Astrocyte (in vitro differentiated cells and primary cell): ENCODE results near the gene SLC7A8. TPM values are rescaled to one million over a fixed set of nuclear protein-coding genes. Genes with fewer than 3 reads are reported as not detected.
"Not testable (repeated sequence)": the region's sequence is repeated elsewhere in the genome, so short reads cannot be mapped to it uniquely, and the experiment has no call there.

ENCODE experiments used
- DNase-seq: peaks from one replicate; pipeline ENCODE4 v3.0.0-alpha.2; 2010; ENCODE audit warnings: low read depth
- FAIRE-seq: peaks from 2 replicates; lab custom pipeline; 2011; peaks lifted over from hg19 to GRCh38; lab: Jason Lieb, UNC
- H2AFZ ChIP-seq: 2 replicates; pipeline ENCODE4 v1.6.0; 2012; ENCODE audit warnings: low read depth, low read length, inconsistent platforms
- H3K27ac ChIP-seq: 2 replicates; pipeline ENCODE4 v1.5.1; 2011; ENCODE audit warnings: low read depth, low read length, inconsistent platforms
- H3K27me3 ChIP-seq: 2 replicates; pipeline ENCODE4 v1.6.0; 2011; ENCODE audit warnings: low read length, inconsistent platforms; ENCODE audit not compliant: insufficient read depth
- H3K36me3 ChIP-seq: 2 replicates; pipeline ENCODE4 v1.5.1; 2011; ENCODE audit warnings: low read length, inconsistent platforms; ENCODE audit not compliant: insufficient read depth
- H3K4me1 ChIP-seq: 2 replicates; pipeline ENCODE4 v1.5.1; 2011; ENCODE audit warnings: low read length, inconsistent platforms; ENCODE audit not compliant: insufficient read depth
- H3K4me2 ChIP-seq: 2 replicates; pipeline ENCODE4 v1.6.0; 2012; ENCODE audit warnings: low read length, inconsistent platforms
- H3K4me3 ChIP-seq: 2 replicates; pipeline ENCODE4 v1.5.1; 2011; ENCODE audit warnings: low read depth, mild to moderate bottlenecking, low read length, inconsistent platforms; ENCODE audit not compliant: insufficient read depth
- H3K79me2 ChIP-seq: 2 replicates; pipeline ENCODE4 v1.6.0; 2012; ENCODE audit warnings: mild to moderate bottlenecking, low read length, inconsistent platforms; ENCODE audit not compliant: insufficient read depth
- H3K9ac ChIP-seq: 2 replicates; pipeline ENCODE4 v1.6.0; 2012; ENCODE audit warnings: mild to moderate bottlenecking, low read length, inconsistent platforms
- H3K9me3 ChIP-seq: 2 replicates; pipeline ENCODE4 v1.5.1; 2012; ENCODE audit warnings: low read depth, mild to moderate bottlenecking, low read length, inconsistent platforms; ENCODE audit not compliant: insufficient read depth
- H4K20me1 ChIP-seq: 2 replicates; pipeline ENCODE4 v1.6.0; 2012; ENCODE audit warnings: low read length, inconsistent platforms; ENCODE audit not compliant: insufficient read depth
- H3K27ac Mint-ChIP-seq: one replicate; pipeline ENCODE4 v1.8.0; 2021; ENCODE audit warnings: mild to moderate bottlenecking, mixed read lengths; ENCODE audit not compliant: unreplicated experiment
- H3K27me3 Mint-ChIP-seq: one replicate; pipeline ENCODE4 v1.8.0; 2021; ENCODE audit warnings: low read depth, mixed read lengths; ENCODE audit not compliant: unreplicated experiment
- H3K36me3 Mint-ChIP-seq: one replicate; pipeline ENCODE4 v1.8.0; 2021; ENCODE audit warnings: low read depth, mixed read lengths; ENCODE audit not compliant: unreplicated experiment
- H3K4me1 Mint-ChIP-seq: one replicate; pipeline ENCODE4 v1.8.0; 2021; ENCODE audit warnings: low read depth, mixed read lengths; ENCODE audit not compliant: unreplicated experiment
- H3K4me3 Mint-ChIP-seq: one replicate; pipeline ENCODE4 v1.8.0; 2021; ENCODE audit warnings: mild to moderate bottlenecking, moderate library complexity, mixed read lengths; ENCODE audit not compliant: unreplicated experiment
- H3K9me3 Mint-ChIP-seq: one replicate; pipeline ENCODE4 v1.8.0; 2021; ENCODE audit warnings: mild to moderate bottlenecking, mixed read lengths; ENCODE audit not compliant: unreplicated experiment
- CTCF ChIP-seq: IDR thresholded peaks from 2 replicates; pipeline ENCODE4 v1.5.1; 2011; ENCODE audit warnings: low read depth, mild to moderate bottlenecking, inconsistent platforms, low read length, moderate library complexity; ENCODE audit not compliant: insufficient read depth
- EZH2 ChIP-seq: IDR thresholded peaks from 2 replicates; pipeline ENCODE4 v1.6.1; 2012; ENCODE audit warnings: mild to moderate bottlenecking, low read length, inconsistent platforms; ENCODE audit not compliant: insufficient read depth
- total RNA-seq: library from RNA; stranded (reverse); gene quantifications from 2 replicates; pipeline ENCODE4 v1.2.1, GENCODE V29; 2021

SLC7A8 gene
- total RNA-seq, 1 donor from 2014 or later, result 6.5 TPM

- H3K4me2 ChIP-seq, result no peak overlapping the region
- no peak overlapping the region for H3K27ac Mint-ChIP-seq
These were observed 23.1 kb upstream of the SLC7A8 start for GRCh38 chr14:23206422-23207145.

GRCh38 chr14:23202001-23202400, 18.5 kb upstream of the SLC7A8 start:
- Mint-ChIP-seq H3K27me3 (no peaks in the 10 kb centered on the region), H3K36me3 (no peaks in the 10 kb centered on the region), H3K4me1 (no peaks in the 10 kb centered on the region), H3K4me3 (no peak overlapping the region), H3K27ac (no peak overlapping the region), H3K9me3 (peaks cover 5% of the 10 kb centered on the region)
- TF ChIP-seq CTCF, result no peak
- no peak for TF ChIP-seq EZH2
- Histone ChIP-seq H3K4me2 (no peak overlapping the region), H3K9ac (no peak overlapping the region), H2AFZ (no peak overlapping the region), H3K27me3 (peaks cover under 1% of the 10 kb centered on the region), H3K79me2 (no peaks in the 10 kb centered on the region), H3K27ac (no peak overlapping the region), H3K4me3 (no peak overlapping the region), H4K20me1 (no peaks in the 10 kb centered on the region), H3K4me1 (no peaks in the 10 kb centered on the region), H3K36me3 (no peaks in the 10 kb centered on the region), H3K9me3 (no peaks in the 10 kb centered on the region)
- FAIRE-seq, result no peak
- DNase-seq, result no peak

More at GRCh38 chr14:23206422-23207145, 23.1 kb upstream of the SLC7A8 start:
- H3K9ac ChIP-seq, result no peak overlapping the region
- DNase-seq (no peak), FAIRE-seq (no peak)
- Mint-ChIP-seq H3K4me3 (no peak overlapping the region), H3K36me3 (peaks cover 4% of the 10 kb centered on the region), H3K9me3 (peaks cover 3% of the 10 kb centered on the region), H3K4me1 (no peaks in the 10 kb centered on the region), H3K27me3 (peaks cover 5% of the 10 kb centered on the region)
- H2AFZ ChIP-seq, result no peak overlapping the region
- no peaks in the 10 kb centered on the region for H3K36me3 ChIP-seq
- H3K79me2 ChIP-seq, result no peaks in the 10 kb centered on the region
- no peaks in the 10 kb centered on the region for H4K20me1 ChIP-seq
- TF ChIP-seq EZH2 (no peak), CTCF (no peak)
- no peak overlapping the region for H3K27ac ChIP-seq
- H3K4me1 ChIP-seq, result no peaks in the 10 kb centered on the region
- H3K4me3 ChIP-seq, result no peak overlapping the region
- peaks cover 7% of the 10 kb centered on the region for H3K27me3 ChIP-seq
- H3K9me3 ChIP-seq, result no peaks in the 10 kb centered on the region

GRCh38 chr14:23199141-23199540, 15.7 kb upstream of the SLC7A8 start:
- H2AFZ ChIP-seq, H3K4me2 ChIP-seq, DNase-seq, H3K27me3 ChIP-seq, H3K4me3 ChIP-seq, H3K4me1 Mint-ChIP-seq, H3K9ac ChIP-seq, H3K27me3 Mint-ChIP-seq, H3K4me1 ChIP-seq, H4K20me1 ChIP-seq, FAIRE-seq, H3K9me3 ChIP-seq, H3K4me3 Mint-ChIP-seq, H3K36me3 Mint-ChIP-seq, H3K36me3 ChIP-seq, H3K27ac Mint-ChIP-seq, H3K9me3 Mint-ChIP-seq, H3K79me2 ChIP-seq, H3K27ac ChIP-seq: not testable (repeated sequence)

GRCh38 chr14:23196487-23196886, 13.0 kb upstream of the SLC7A8 start:
- H3K27ac Mint-ChIP-seq, result not testable (repeated sequence)

More at GRCh38 chr14:23196487-23196886, 13.0 kb upstream of the SLC7A8 start:
- H3K4me1 Mint-ChIP-seq, FAIRE-seq, H3K9ac ChIP-seq, H3K27me3 ChIP-seq, H3K4me3 ChIP-seq, H2AFZ ChIP-seq, H3K36me3 Mint-ChIP-seq, H3K36me3 ChIP-seq, H4K20me1 ChIP-seq, H3K9me3 Mint-ChIP-seq, H3K79me2 ChIP-seq, DNase-seq, H3K27ac ChIP-seq, H3K27me3 Mint-ChIP-seq, H3K4me1 ChIP-seq, H3K4me3 Mint-ChIP-seq, H3K4me2 ChIP-seq, H3K9me3 ChIP-seq: not testable (repeated sequence)
